Thymus (tissue), 11 donors: Measurements from ENCODE around the gene SIRT3. TPM values are rescaled to one million over a fixed set of nuclear protein-coding genes. Genes with fewer than 3 reads are reported as not detected.
"Not testable (repeated sequence)": the region's sequence is repeated elsewhere in the genome, so short reads cannot be mapped to it uniquely, and the experiment has no call there.

Source experiments
- DNase-seq, 9 donors: peaks; one replicate each; pipeline ENCODE4 v3.0.0-alpha.2; 2013; ENCODE audit warnings: low spot score in 9 of 9, low read depth in 6 of 9, missing footprints in 1 of 9
- H3K27ac ChIP-seq, 2 donors: one replicate each; pipeline ENCODE4 v1.5.1; 2013; ENCODE audit warnings: control low read depth in 1 of 2, low read depth in 1 of 2, low read length in 1 of 2, mild to moderate bottlenecking in 1 of 2, moderate library complexity in 1 of 2
- H3K27me3 ChIP-seq, 2 donors: one replicate each; pipeline ENCODE4 v1.5.1; 2013; ENCODE audit warnings: low read length in 1 of 2; ENCODE audit not compliant: control insufficient read depth in 2 of 2, insufficient read depth in 1 of 2
- H3K36me3 ChIP-seq, 2 donors: one replicate each; pipeline ENCODE4 v1.5.1; 2013; ENCODE audit warnings: low read length in 1 of 2, mild to moderate bottlenecking in 1 of 2, moderate library complexity in 1 of 2; ENCODE audit not compliant: control insufficient read depth in 2 of 2, insufficient read depth in 2 of 2
- H3K4me1 ChIP-seq, 2 donors: one replicate each; pipeline ENCODE4 v1.5.1; 2013; ENCODE audit warnings: low read length in 2 of 2; ENCODE audit not compliant: control insufficient read depth in 2 of 2, insufficient read depth in 2 of 2
- H3K4me3 ChIP-seq, 2 donors: one replicate each; pipeline ENCODE4 v1.5.1; 2013; ENCODE audit warnings: low read length in 2 of 2, control low read depth in 1 of 2, mild to moderate bottlenecking in 1 of 2
- H3K9me3 ChIP-seq, 2 donors: one replicate each; pipeline ENCODE4 v1.5.1; 2013; ENCODE audit warnings: low read length in 1 of 2, mild to moderate bottlenecking in 1 of 2; ENCODE audit not compliant: control insufficient read depth in 2 of 2, insufficient read depth in 1 of 2
- WGBS: extraction: QIAGEN DNeasy Blood & Tissue Kit; methylation state at CpG from one replicate; pipeline ENCODE4 v1.1.7; 2013; 5-methylcytosine and 5-hydroxymethylcytosine counted together
- polyA plus RNA-seq: library from polyadenylated mRNA; stranded (reverse); fragments of 200-250 nt; gene quantifications from one replicate; pipeline ENCODE4 v1.2.3, GENCODE V29; 2013
- total RNA-seq: library from RNA; stranded (reverse); fragments of 120-200 nt; gene quantifications from one replicate; pipeline ENCODE4 v1.2.4, GENCODE V29; 2013
- donor health status: healthy.

Gene SIRT3
- total and polyA plus RNA-seq, 2 donors = 6.5 to 38.3 TPM

DNA sequence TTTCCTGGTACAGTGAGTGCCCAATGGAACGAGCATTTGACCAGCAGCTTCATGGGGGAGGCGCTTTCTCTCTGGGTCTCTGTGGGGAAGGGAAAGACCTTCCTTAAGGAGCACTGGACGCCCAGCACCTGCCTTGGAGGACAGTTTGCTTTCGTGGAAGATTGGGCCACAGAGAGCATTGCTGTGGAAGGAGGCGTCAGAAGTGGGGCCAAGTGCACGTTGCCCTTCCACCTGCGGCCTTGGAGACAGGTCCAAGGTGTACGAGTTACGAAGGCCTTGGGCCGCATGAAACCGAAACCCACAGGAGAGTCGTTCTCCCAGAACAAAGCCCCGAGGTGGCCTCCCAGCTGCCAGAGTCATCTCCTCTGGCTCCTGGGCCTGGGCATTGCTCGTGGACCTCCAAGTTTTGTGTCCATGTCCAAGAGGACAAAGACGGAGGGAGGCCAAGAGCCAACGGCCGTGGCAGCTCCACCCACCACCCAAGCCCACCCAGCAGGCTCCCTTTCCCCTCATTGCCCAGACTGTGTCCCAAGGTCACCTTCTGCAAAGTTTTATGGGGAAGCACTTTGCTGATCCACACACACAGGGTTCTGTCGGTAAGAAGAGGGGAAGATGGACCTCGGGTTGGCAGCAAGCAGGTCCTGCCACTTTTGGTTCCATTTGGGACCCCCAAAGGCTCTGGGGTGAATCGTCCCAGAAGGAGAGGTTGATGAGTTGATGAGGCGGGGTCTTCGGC is 36.2 kb upstream of the SIRT3 start:
- DNase-seq = no peak
- 97% methylated on average over 22 of the region's 22 CpGs for WGBS
- Histone ChIP-seq H3K9me3 (no peaks in the 10 kb centered on the region), H3K36me3 (peaks cover 0 to 3% of the 10 kb centered on the region in 2 donors), H3K4me3 (no peak overlapping the region), H3K27ac (no peak overlapping the region), H3K4me1 (peaks cover 12 to 32% of the 10 kb centered on the region in 2 donors), H3K27me3 (peaks cover 0 to 8% of the 10 kb centered on the region in 2 donors)

DNA sequence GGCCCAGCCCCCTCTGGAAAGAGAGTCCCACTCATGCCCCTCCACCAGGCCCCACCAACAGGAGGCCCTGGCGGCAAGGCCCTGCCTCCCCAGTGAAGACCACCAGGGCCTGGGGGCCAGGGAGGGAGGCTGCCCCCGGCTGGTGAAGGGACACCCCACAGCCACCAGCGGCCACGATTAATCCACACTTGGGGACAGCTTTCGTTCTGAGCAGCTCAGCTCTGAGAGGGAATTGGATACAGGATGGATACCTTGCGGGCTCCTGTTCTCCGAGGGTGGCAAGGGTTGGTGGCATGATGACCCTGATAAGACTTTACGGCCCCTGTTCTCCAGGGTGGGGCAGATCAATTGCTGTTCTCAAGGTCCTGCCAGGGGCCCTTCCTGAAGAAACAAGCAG is 35.2 kb upstream of the SIRT3 start:
- H3K27me3 ChIP-seq = peaks cover 0 to 4% of the 10 kb centered on the region in 2 donors
- H3K36me3 ChIP-seq = peaks cover 0 to 3% of the 10 kb centered on the region in 2 donors
- no peak for DNase-seq
- peaks cover 12 to 34% of the 10 kb centered on the region in 2 donors for H3K4me1 ChIP-seq
- 86% methylated on average over 8 of the region's 8 CpGs for WGBS
- H3K9me3 ChIP-seq = peaks cover 0 to 3% of the 10 kb centered on the region in 2 donors
- H3K27ac ChIP-seq = no peak overlapping the region
- H3K4me3 ChIP-seq = no peak overlapping the region

DNA sequence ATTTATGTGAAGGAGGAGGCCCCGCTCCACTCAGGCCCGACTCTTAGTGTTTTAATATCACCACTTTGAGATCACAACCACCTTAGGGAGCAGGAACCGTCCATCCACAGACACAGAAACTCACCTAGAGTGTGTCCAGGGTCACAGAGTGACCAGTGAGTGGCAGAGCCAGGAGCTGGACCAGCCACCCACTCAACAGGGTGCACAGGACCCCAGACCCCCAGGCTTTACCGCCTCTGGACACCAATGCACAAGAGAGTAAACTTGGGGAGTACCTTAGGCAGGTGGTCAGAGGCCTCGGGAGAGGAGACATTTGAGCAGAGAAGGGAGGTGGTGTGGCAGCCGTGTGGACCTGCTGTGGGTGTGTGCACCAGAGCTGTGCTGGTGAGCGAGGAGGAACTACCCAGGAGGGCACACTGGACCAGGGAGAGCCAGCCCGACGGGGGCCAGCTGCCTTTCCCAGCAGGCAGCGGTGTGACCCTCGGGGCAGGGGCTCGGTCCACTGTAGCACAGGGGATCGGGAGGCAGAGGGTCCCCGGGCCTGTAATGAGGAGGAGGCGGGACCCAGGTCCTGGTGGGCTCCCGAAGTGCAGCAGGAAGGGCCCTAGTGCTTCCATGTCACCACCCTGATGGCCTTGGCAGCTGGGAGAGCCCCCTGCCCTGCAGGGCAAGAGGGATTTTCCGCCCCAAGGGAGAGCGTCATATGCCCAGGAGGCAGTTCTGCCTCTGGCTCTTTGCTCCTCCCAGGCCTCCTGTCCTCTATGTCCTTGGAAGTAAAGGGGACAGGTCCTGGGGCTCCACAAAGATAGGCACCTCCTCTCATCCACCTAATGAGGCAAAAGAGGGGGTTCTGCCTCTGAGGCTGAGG is 34.5 kb upstream of the SIRT3 start:
- Histone ChIP-seq H3K4me3 (no peak overlapping the region), H3K27ac (peak overlapping the region in 1 of 2 donors; percentile 66), H3K9me3 (peaks cover 0 to 7% of the 10 kb centered on the region in 2 donors), H3K27me3 (peaks cover 0 to 4% of the 10 kb centered on the region in 2 donors), H3K4me1 (peaks cover 12 to 34% of the 10 kb centered on the region in 2 donors), H3K36me3 (peaks cover 0 to 3% of the 10 kb centered on the region in 2 donors)
- WGBS = 88% methylated on average over 18 of the region's 18 CpGs
- no peak for DNase-seq

DNA sequence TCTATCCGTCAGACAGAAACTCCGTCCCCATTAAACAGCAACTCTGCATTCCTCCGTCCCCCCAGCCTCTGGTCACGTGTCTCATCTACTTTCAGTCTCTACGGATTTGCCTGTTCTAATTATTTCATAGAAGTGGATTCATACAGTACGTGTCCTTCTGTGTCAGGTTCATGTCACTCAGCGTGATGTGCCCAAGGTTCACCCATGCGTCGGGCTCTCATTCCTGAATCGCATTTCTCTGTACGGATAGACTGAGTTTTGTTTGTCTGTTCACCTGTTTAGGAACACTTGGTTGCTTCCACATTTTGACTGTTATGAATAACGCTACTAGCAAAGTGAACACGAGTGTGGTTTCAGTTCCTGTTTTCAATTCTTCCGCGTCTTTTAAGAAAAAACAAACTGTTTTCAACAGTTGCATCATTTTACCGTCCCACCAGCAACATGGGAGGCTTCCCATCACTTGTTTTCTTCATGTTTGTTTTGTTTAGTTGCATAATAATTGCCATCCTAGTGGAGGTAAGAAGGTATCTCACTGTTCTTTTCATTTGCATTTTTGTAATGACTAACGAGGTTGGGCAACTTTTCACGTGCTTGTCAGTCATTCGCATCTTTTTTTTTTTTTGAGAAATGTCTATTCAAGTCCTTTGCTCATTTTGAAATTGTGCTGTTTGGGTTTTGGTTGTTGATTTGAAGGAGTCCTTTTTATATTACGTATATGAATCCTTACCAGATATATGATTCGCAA is 33.2 kb upstream of the SIRT3 start:
- Histone ChIP-seq H3K9me3 (peaks cover 0 to 12% of the 10 kb centered on the region in 2 donors), H3K4me3 (peak overlapping the region; percentile 58 to 59), H3K4me1 (peaks cover 12 to 34% of the 10 kb centered on the region in 2 donors), H3K27me3 (peaks cover 0 to 4% of the 10 kb centered on the region in 2 donors), H3K36me3 (peaks cover 0 to 3% of the 10 kb centered on the region in 2 donors), H3K27ac (peak overlapping the region; percentile 97 to 100)
- 8% methylated on average over 21 of the region's 21 CpGs for WGBS
- peak in 7 of 9 donors; percentile 67 to 93 (median 78) for DNase-seq

DNA sequence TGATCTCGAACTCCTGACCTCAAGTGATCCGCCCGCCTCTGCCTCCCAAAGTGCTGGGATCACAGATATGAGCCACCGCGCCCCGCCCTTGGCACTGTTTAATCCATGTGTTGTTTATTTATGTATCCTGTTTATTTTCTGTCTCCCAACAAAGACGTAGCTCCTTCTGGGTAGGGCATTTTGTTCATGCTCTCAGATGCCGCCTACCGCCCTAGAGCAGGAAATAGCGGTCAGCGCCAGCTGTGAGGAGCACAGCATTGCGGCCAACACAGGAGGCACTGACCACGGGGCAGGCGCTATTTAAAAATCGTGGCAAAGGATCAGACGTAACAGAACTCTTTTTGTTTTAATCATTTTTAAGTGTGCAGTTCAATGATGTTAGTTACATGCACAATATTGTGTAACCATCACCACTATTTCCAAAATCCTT is 32.6 kb upstream of the SIRT3 start:
- Histone ChIP-seq H3K9me3 (peaks cover 0 to 12% of the 10 kb centered on the region in 2 donors), H3K4me1 (peaks cover 12 to 34% of the 10 kb centered on the region in 2 donors), H3K4me3 (peak overlapping the region; percentile 58 to 59), H3K27ac (peak overlapping the region; percentile 97 to 100)
- 22% methylated on average over 16 of the region's 16 CpGs for WGBS
- H3K36me3 ChIP-seq, H3K27me3 ChIP-seq: not testable (repeated sequence)
- DNase-seq = peak in 3 of 9 donors; percentile 41 to 77 (median 56)

DNA sequence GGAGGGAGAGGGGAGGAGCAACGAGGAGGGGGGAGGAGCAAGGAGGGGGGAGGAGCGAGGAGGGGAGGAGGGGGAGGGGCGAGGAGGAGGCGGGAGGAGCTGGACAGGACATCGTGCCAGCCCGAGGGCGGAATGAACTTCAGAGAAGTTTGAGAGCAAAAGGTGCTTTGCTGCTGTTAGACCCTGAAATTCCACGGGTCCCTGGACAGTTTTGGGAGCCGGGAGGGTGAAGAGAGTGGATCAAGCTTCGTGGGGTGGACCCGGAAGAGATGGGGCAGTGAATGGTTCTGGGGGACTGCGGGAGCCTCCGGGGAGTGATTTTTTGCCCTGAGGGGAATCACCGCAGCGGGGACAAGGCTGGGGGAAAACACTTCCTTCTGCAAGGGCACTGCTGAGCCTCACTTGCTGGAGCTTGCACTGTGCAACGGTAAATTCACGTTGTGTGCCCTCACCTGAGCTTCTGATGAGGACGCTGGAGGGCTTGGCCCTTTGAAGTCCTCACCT is 31.4 kb upstream of the SIRT3 start:
- WGBS = 38% methylated on average over 17 of the region's 18 CpGs
- peak in 1 of 9 donors; percentile 55 for DNase-seq
- Histone ChIP-seq H3K4me3 (peak overlapping the region; percentile 42 to 47), H3K27ac (peak overlapping the region; percentile 97 to 100), H3K4me1 (peaks cover 12 to 34% of the 10 kb centered on the region in 2 donors), H3K36me3 (peaks cover 0 to 3% of the 10 kb centered on the region in 2 donors), H3K9me3 (peaks cover 0 to 12% of the 10 kb centered on the region in 2 donors), H3K27me3 (peaks cover 0 to 1% of the 10 kb centered on the region in 2 donors)

DNA sequence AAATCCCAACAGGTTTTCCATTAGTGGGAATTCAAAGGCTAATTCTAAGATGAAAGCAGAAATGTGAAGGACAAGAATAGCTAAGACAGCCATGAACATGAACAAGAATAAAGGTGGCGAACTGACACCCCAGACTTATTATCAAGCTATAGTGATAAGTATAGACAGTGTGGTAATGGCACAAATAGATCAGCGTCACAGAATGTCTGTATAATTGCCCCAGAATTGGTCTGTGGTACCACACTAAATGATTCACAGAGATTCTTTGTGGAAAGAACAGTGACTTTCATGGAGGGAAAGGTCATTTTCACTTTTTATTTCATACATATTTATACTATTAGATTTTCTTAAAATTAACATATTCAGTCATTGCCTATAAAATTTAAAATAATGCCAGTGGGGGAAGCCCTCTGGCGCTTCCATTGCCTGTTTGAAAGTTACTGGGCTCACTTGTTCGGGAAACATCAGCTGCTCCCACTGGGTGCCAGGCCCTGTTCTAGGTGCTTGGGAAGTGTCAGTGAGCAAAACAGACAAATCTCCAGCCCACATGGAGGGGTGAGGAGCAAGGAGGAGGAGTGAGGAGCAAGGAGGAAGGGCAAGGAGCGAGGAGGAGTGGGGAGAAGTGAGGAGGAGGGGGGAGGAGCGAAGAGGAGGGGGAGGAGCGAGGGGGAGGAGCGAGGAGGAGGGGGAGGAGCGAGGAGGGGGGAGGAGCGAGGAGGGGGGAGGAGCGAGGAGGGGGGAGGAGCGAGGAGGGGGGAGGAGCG is 30.7 kb upstream of the SIRT3 start:
- H3K36me3 ChIP-seq = peaks cover 0 to 3% of the 10 kb centered on the region in 2 donors

DNA sequence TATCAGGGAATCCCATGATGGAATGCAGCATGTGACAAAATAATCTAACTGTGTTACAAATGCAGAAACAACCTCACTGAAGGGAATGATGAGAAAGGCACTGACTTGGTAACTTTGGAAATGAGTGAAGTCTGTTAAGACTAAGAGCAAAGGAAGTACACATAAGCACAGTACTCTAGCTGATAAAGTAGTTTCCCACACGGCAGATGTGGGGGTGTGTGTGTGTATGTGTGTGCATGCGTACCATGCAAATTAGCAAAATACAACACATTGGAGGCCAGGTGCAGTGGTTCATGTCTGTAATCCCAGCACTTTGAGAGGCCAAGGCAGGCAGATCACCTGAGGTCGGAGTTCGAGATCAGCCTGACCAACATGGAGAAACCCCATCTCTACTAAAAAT is 25.5 kb upstream of the SIRT3 start:
- peaks cover 0 to 2% of the 10 kb centered on the region in 2 donors for H3K27me3 ChIP-seq
- H3K27ac ChIP-seq = no peak overlapping the region
- H3K4me3 ChIP-seq = no peak overlapping the region
- DNase-seq = no peak
- no peaks in the 10 kb centered on the region for H3K36me3 ChIP-seq
- H3K9me3 ChIP-seq = peaks cover 0 to 9% of the 10 kb centered on the region in 2 donors
- H3K4me1 ChIP-seq = peaks cover 0 to 3% of the 10 kb centered on the region in 2 donors
- WGBS = 97% methylated on average over 4 of the region's 4 CpGs

More for the DNA sequence above, 30.7 kb upstream of the SIRT3 start:
- DNase-seq = no peak
- WGBS = 88% methylated on average over 5 of the region's 13 CpGs
- Histone ChIP-seq H3K27me3 (no peaks in the 10 kb centered on the region), H3K4me3 (no peak overlapping the region), H3K27ac (no peak overlapping the region), H3K4me1 (peaks cover 12 to 34% of the 10 kb centered on the region in 2 donors), H3K9me3 (peaks cover 0 to 12% of the 10 kb centered on the region in 2 donors)
